Neural crest cell (in vitro differentiated cells): Measurements from ENCODE around the gene RUNX3. TPM values are rescaled to one million over a fixed set of nuclear protein-coding genes. Genes with fewer than 3 reads are reported as not detected.

Source experiments
- DNase-seq: peaks from one replicate; pipeline ENCODE4 v3.0.0; 2021; ENCODE audit warnings: low read depth, mixed read lengths, low spot score
- H3K27ac Mint-ChIP-seq: one replicate; pipeline ENCODE4 v1.8.0; 2021; ENCODE audit warnings: mild to moderate bottlenecking, mixed read lengths; ENCODE audit not compliant: unreplicated experiment
- H3K27me3 Mint-ChIP-seq: 2 replicates; pipeline ENCODE4 v1.8.0; 2021; ENCODE audit warnings: low read depth, mild to moderate bottlenecking, mixed read lengths
- H3K36me3 Mint-ChIP-seq: 2 replicates; pipeline ENCODE4 v1.8.0; 2021; ENCODE audit warnings: low read depth, mild to moderate bottlenecking, mixed read lengths
- H3K4me1 Mint-ChIP-seq: 2 replicates; pipeline ENCODE4 v1.8.0; 2021; ENCODE audit warnings: mixed read lengths
- H3K4me3 Mint-ChIP-seq: one replicate; pipeline ENCODE4 v1.8.0; 2021; ENCODE audit warnings: mild to moderate bottlenecking, mixed read lengths
- H3K9me3 Mint-ChIP-seq: 2 replicates; pipeline ENCODE4 v1.8.0; 2021; ENCODE audit warnings: mixed read lengths
- CTCF ChIP-seq: fragments of 200-600 bp; sonication (generic); conservative IDR thresholded peaks from 2 replicates; pipeline ENCODE4 v1.5.0; 2021; ENCODE audit warnings: antibody characterized with exemption, mild to moderate bottlenecking
- total RNA-seq: library from RNA; stranded (reverse); gene quantifications from 2 replicates; pipeline ENCODE4 v1.2.1, GENCODE V29; 2021

Gene RUNX3
- total RNA-seq, 1 donor from 2014 or later: 0.16 TPM

GRCh38 chr1:24957016-24957807, 27.1 kb upstream of the RUNX3 start:
- Mint-ChIP-seq H3K36me3 (no peaks in the 10 kb centered on the region), H3K4me3 (no peak overlapping the region), H3K27me3 (no peaks in the 10 kb centered on the region), H3K9me3 (no peaks in the 10 kb centered on the region), H3K27ac (no peak overlapping the region), H3K4me1 (peaks cover 11% of the 10 kb centered on the region)
- no peak for DNase-seq
- no peak for TF ChIP-seq CTCF

DNA sequence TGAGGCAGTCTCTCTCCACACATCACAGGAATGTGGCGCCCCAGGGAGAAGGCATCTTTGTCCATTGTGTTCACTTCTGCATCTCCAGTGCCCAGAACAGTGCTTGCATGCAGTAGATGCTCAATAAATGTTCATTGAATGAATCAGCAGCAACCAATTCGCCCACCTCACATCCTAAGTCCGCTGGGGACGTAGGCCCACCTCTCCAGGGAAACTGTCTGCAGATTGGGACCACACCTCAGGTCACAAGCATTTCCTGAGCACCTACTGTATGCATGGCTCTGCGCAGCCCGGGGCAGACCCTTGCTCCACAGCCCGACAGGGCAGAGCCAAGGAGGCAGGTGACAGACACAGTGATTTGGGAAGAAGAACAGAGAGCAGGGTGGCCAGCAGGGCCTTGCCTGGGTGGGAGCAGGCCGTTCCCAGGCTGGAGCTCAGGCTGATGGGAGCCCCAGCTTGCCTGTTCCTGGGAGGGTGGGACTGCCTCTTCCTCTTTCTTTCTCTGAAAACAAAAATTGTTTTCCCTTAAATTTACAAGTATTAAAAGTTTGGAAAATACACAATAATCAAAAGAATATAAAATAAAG, 25.8 kb upstream of the RUNX3 start:
- TF ChIP-seq CTCF: no peak
- Mint-ChIP-seq H3K4me1 (peaks cover 11% of the 10 kb centered on the region), H3K27me3 (no peaks in the 10 kb centered on the region), H3K9me3 (no peaks in the 10 kb centered on the region), H3K27ac (no peak overlapping the region), H3K4me3 (no peak overlapping the region), H3K36me3 (no peaks in the 10 kb centered on the region)
- no peak for DNase-seq

DNA sequence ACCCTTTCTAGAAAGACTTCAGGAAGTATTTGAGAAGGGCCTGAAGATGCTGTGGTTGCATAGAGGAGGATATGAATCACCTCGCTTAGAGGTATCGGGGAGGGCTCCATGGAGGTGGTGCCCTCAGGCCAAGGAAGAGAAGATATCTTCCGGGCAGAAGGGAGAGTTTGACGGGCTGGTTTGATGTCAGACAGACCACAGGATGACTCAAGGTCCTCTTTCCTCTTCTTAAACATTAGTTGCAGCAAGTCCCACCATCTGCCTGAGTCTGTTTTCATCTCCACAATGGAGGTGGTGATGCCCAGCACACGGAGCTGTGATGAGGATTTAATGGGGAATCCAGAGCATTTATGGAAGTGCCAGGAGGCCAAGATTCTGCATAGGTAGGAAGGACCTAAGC, 25.1 kb upstream of the RUNX3 start:
- Mint-ChIP-seq H3K27ac (no peak overlapping the region), H3K4me3 (no peak overlapping the region), H3K4me1 (peaks cover 11% of the 10 kb centered on the region), H3K36me3 (no peaks in the 10 kb centered on the region), H3K9me3 (no peaks in the 10 kb centered on the region), H3K27me3 (no peaks in the 10 kb centered on the region)
- TF ChIP-seq CTCF: no peak
- no peak for DNase-seq

DNA sequence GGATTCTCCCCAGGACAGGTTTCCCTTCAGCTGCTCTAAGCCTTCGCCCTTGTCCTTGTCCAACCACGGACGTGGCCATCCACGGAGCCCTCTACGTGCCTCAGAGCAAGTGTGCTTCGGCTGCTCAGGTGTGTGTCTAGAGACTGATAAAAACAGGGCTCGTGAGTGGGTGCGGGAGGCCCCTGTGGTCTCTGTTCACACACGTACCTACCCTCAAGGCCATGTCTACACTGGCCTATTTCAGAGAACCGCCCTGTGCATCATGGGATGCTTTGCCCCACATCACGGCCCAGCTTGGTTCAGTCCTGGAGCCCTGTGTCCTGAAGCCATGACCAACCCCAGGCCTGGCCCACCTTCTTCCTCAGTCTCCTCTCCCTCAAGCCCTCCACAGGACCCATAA, 24.6 kb upstream of the RUNX3 start:
- DNase-seq: no peak
- no peaks in the 10 kb centered on the region for H3K27me3 Mint-ChIP-seq
- no peaks in the 10 kb centered on the region for H3K9me3 Mint-ChIP-seq
- TF ChIP-seq CTCF: no peak
- H3K4me1 Mint-ChIP-seq: peaks cover 6% of the 10 kb centered on the region
- no peak overlapping the region for H3K4me3 Mint-ChIP-seq
- no peak overlapping the region for H3K27ac Mint-ChIP-seq
- no peaks in the 10 kb centered on the region for H3K36me3 Mint-ChIP-seq

DNA sequence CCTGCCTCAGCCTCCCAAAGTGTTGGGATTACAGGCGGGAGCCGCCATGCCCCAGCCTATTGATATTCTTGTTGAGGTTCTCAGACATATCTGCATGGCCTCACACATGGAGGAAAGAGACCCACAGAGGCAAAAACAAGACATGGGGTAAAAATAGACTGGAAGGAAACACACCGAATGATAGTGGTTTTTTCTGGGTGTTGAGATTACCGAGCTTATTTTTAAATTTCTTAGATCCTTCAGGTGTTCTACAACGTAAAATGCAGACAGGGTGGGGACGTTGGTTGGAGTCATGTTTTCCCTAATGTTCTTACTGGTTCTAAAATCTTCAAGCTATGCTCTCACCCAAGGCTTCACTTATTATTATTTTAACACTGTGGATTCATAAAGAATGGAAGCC, 23.9 kb upstream of the RUNX3 start:
- TF ChIP-seq CTCF: no peak
- H3K27ac Mint-ChIP-seq: no peak overlapping the region
- H3K9me3 Mint-ChIP-seq: no peaks in the 10 kb centered on the region
- H3K27me3 Mint-ChIP-seq: no peaks in the 10 kb centered on the region
- peaks cover 3% of the 10 kb centered on the region for H3K4me1 Mint-ChIP-seq
- H3K36me3 Mint-ChIP-seq: no peaks in the 10 kb centered on the region
- no peak overlapping the region for H3K4me3 Mint-ChIP-seq
- DNase-seq: no peak
